A673 (cell line): ENCODE results near the gene TMEM40.

Experiments
- EZH2 ChIP-seq: fragments of 200-600 bp; sonication (generic); IDR thresholded peaks from 2 replicates; pipeline ENCODE4 v1.6.1; 2017; ENCODE audit warnings: borderline replicate concordance, low read depth, mild to moderate bottlenecking, mixed read lengths, antibody characterized with exemption, low read length; ENCODE audit not compliant: poor library complexity, severe bottlenecking
- TF ChIP-seq, protein P1 (sequence below): fragments of 300-800, 200-600 bp; sonication (generic); conservative IDR thresholded peaks from 2 replicates; pipeline ENCODE4 v1.5.1; 2017; ENCODE audit warnings: low read depth, mild to moderate bottlenecking, antibody characterized with exemption, low read length, moderate library complexity, mixed read lengths

DNA sequence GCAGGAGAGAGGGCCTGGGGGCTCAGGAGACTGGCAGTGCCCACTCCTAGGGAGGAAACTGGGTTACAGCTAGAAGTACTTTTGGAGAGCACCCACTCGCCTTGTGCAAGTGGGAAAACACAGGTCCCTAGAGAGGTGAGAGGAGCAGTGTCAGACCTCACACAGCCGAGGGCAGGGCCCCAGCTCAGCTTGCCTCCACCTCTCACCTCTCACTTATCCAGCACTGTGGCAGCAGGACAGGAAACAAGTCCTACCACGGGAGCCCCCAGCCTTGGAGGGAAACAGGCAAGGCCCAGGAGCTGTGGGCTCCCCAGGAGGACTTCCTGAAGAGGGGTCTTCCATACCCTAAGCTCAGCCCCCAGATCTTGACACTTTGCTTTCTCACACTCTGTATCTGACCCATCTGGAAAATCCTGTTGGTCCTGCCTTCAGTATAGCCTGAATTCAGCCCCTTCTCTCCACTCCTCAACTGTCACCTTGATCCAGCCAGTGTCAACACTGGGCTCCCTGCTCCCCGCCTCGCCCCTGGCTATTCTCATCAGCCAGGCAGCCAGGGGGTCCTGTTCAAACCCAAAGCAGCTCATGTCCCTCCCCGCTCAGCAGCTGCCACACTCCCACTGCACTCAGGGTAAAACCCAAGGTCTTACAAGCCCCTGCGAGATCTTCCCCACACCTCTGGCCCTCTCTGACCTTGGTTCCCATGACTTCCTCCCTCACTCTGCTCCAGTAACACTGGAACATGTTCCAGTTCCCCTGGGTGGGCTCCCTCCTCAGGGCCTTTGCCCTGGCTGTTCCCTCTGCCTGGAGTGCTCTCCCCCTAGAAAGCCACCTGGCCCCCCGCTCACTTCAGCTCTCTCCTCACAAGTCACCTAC, 870 bp upstream of the TMEM40 start:
- TF ChIP-seq, protein P1, sequence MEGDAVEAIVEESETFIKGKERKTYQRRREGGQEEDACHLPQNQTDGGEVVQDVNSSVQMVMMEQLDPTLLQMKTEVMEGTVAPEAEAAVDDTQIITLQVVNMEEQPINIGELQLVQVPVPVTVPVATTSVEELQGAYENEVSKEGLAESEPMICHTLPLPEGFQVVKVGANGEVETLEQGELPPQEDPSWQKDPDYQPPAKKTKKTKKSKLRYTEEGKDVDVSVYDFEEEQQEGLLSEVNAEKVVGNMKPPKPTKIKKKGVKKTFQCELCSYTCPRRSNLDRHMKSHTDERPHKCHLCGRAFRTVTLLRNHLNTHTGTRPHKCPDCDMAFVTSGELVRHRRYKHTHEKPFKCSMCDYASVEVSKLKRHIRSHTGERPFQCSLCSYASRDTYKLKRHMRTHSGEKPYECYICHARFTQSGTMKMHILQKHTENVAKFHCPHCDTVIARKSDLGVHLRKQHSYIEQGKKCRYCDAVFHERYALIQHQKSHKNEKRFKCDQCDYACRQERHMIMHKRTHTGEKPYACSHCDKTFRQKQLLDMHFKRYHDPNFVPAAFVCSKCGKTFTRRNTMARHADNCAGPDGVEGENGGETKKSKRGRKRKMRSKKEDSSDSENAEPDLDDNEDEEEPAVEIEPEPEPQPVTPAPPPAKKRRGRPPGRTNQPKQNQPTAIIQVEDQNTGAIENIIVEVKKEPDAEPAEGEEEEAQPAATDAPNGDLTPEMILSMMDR, result no peak
- no peak for TF ChIP-seq EZH2
